ENCODE data around the gene LRIG3.

Gene LRIG3

GRCh38 chr12:58844161-58844560 lies 76.1 kb downstream of the LRIG3 start:
- DNase-seq, result no peak

- no peak for DNase-seq
Observed at GRCh38 chr12:58841058-58841798, 79.1 kb downstream of the LRIG3 start.

GRCh38 chr12:58833853-58834252 lies 86.5 kb downstream of the LRIG3 start:
- DNase-seq, result no peak

- no peak for DNase-seq
Observed at GRCh38 chr12:58832920-58833319, 87.4 kb downstream of the LRIG3 start.

All from activated CD4-positive, alpha-beta T cell treated with anti-CD3 and anti-CD28 coated beads for 4 hours (primary cell).